Mesothelial cell of epicardium (in vitro differentiated cells): ENCODE data around the gene LRRC71. TPM values are rescaled to one million over a fixed set of nuclear protein-coding genes. Genes with fewer than 3 reads are reported as not detected.
A peak's percentile ranks its signal among the peaks of the same experiment; 100 is the strongest.

Source experiments
- DNase-seq, 2 experiments: peaks; one replicate each; pipeline ENCODE4 v3.0.0; 2021; ENCODE audit warnings: low spot score in 2 of 2; ENCODE audit not compliant: unreplicated experiment in 2 of 2
- H3K27ac Mint-ChIP-seq: 2 replicates; pipeline ENCODE4 v1.8.0; 2021; ENCODE audit warnings: mixed read lengths
- H3K27me3 Mint-ChIP-seq: 2 replicates; pipeline ENCODE4 v1.8.0; 2021; ENCODE audit warnings: low read depth, mixed read lengths
- H3K36me3 Mint-ChIP-seq: 2 replicates; pipeline ENCODE4 v1.8.0; 2021; ENCODE audit warnings: mixed read lengths
- H3K4me1 Mint-ChIP-seq: 2 replicates; pipeline ENCODE4 v1.8.0; 2021; ENCODE audit warnings: mixed read lengths
- H3K4me3 Mint-ChIP-seq: 2 replicates; pipeline ENCODE4 v1.8.0; 2021; ENCODE audit warnings: mild to moderate bottlenecking, moderate library complexity, mixed read lengths
- H3K9me3 Mint-ChIP-seq: 2 replicates; pipeline ENCODE4 v1.8.0; 2021; ENCODE audit warnings: mixed read lengths
- CTCF ChIP-seq: fragments of 200-600 bp; sonication (generic); IDR thresholded peaks from one replicate; pipeline ENCODE4 v1.5.0; 2021; ENCODE audit warnings: antibody characterized with exemption; ENCODE audit not compliant: unreplicated experiment
- total RNA-seq: library from RNA; stranded (reverse); gene quantifications from 3 replicates; pipeline ENCODE4 v1.2.1, GENCODE V29; 2021

LRRC71 gene
- total RNA-seq, 1 donor from 2014 or later: 0.34 TPM

- no peak for DNase-seq
- H3K27me3 Mint-ChIP-seq: no peaks in the 10 kb centered on the region
- no peak overlapping the region for H3K4me3 Mint-ChIP-seq
- no peak for TF ChIP-seq CTCF
- H3K36me3 Mint-ChIP-seq: no peaks in the 10 kb centered on the region
- no peaks in the 10 kb centered on the region for H3K9me3 Mint-ChIP-seq
- no peak overlapping the region for H3K27ac Mint-ChIP-seq
- peaks cover 9% of the 10 kb centered on the region for H3K4me1 Mint-ChIP-seq
Observed at GRCh38 chr1:156908541-156908940, 11.9 kb upstream of the LRRC71 start.

GRCh38 chr1:156908955-156909354, 11.5 kb upstream of the LRRC71 start:
- no peaks in the 10 kb centered on the region for H3K36me3 Mint-ChIP-seq
- no peaks in the 10 kb centered on the region for H3K9me3 Mint-ChIP-seq
- no peak for DNase-seq
- H3K27ac Mint-ChIP-seq: no peak overlapping the region
- no peak for TF ChIP-seq CTCF
- no peaks in the 10 kb centered on the region for H3K27me3 Mint-ChIP-seq
- H3K4me1 Mint-ChIP-seq: peaks cover 13% of the 10 kb centered on the region
- H3K4me3 Mint-ChIP-seq: no peak overlapping the region

GRCh38 chr1:156909671-156910070, 10.8 kb upstream of the LRRC71 start:
- Mint-ChIP-seq H3K36me3 (no peaks in the 10 kb centered on the region), H3K27ac (no peak overlapping the region), H3K4me1 (peaks cover 20% of the 10 kb centered on the region), H3K4me3 (no peak overlapping the region), H3K27me3 (no peaks in the 10 kb centered on the region), H3K9me3 (no peaks in the 10 kb centered on the region)
- no peak for TF ChIP-seq CTCF
- DNase-seq: no peak

DNA sequence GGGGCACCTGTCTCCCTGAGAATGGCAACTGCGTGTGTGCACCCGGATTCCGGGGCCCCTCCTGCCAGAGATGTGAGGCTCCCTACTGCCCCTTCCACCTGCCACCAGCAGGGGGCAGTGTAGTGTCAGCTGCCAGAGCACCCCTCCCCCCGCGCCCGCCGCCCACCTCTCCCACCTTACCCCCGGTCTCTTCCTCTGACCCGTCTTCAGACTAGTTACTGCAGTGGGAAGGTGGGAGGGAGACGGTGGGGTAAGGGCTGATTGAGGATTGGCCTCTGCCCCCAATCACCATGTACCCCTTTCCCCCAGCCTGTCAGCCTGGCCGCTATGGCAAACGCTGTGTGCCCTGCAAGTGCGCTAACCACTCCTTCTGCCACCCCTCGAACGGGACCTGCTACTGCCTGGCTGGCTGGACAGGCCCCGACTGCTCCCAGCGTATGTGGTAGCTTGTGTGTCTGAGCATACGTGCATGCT, 10.1 kb upstream of the LRRC71 start:
- Mint-ChIP-seq H3K27me3 (no peaks in the 10 kb centered on the region), H3K9me3 (no peaks in the 10 kb centered on the region), H3K36me3 (no peaks in the 10 kb centered on the region), H3K27ac (no peak overlapping the region), H3K4me1 (peaks cover 23% of the 10 kb centered on the region), H3K4me3 (no peak overlapping the region)
- TF ChIP-seq CTCF: peak; percentile 86
- no peak for DNase-seq

- TF ChIP-seq CTCF: no peak
- no peaks in the 10 kb centered on the region for H3K36me3 Mint-ChIP-seq
- no peaks in the 10 kb centered on the region for H3K27me3 Mint-ChIP-seq
- peaks cover 23% of the 10 kb centered on the region for H3K4me1 Mint-ChIP-seq
- no peak for DNase-seq
- H3K9me3 Mint-ChIP-seq: no peaks in the 10 kb centered on the region
- no peak overlapping the region for H3K4me3 Mint-ChIP-seq
- H3K27ac Mint-ChIP-seq: no peak overlapping the region
Observed at GRCh38 chr1:156911577-156912298, 8.7 kb upstream of the LRRC71 start.
